PC-9 (cell line): Measurements from ENCODE around the gene OGFOD1. TPM values are rescaled to one million over a fixed set of nuclear protein-coding genes. Genes with fewer than 3 reads are reported as not detected.

ENCODE experiments used
- BruUV-seq: library from RNA; stranded (reverse); fragments of 400-500 nt; replicated peaks from 2 replicates; lab custom pipeline; 2021; lab: Mats Ljungman, UMichigan
- CTCF ChIA-PET: fragments of 300-600 bp; sonication (Branson Sonifier 250); formaldehyde crosslinking; loops from one replicate; lab custom pipeline; 2022; ENCODE audit warnings: antibody characterized with exemption; lab: Charles Lee
- POLR2A ChIA-PET: fragments of 300-600 bp; sonication (Branson Sonifier 250); formaldehyde crosslinking; loops from one replicate; lab custom pipeline; 2022; ENCODE audit warnings: antibody characterized with exemption; ENCODE audit not compliant: unreplicated experiment; lab: Charles Lee
- DNase-seq, 2 experiments: peaks; one replicate each; pipeline versions ENCODE4 v3.0.0 to v3.0.0-alpha.2; 2015 to 2022; ENCODE audit warnings: mixed read lengths in 1 of 2
- H2AFZ ChIP-seq: fragments of 200-600 bp; sonication (generic); 2 replicates; pipeline ENCODE4 v1.8.1; 2017; ENCODE audit warnings: antibody characterized with exemption
- H3F3A ChIP-seq: fragments of 200-600 bp; sonication (generic); 2 replicates; pipeline ENCODE4 v1.8.1; 2017; ENCODE audit warnings: antibody characterized with exemption, mild to moderate bottlenecking, low read depth; ENCODE audit not compliant: insufficient read depth
- H3K27ac ChIP-seq: fragments of 200-600 bp; sonication (generic); 2 replicates; pipeline ENCODE4 v1.6.1; 2016; ENCODE audit warnings: mixed run types
- H3K27me3 ChIP-seq: fragments of 200-600 bp; sonication (generic); 2 replicates; pipeline ENCODE4 v1.6.1; 2016; ENCODE audit warnings: low read depth, mixed run types; ENCODE audit not compliant: insufficient read depth
- H3K36me3 ChIP-seq: fragments of 200-600 bp; sonication (generic); 2 replicates; pipeline ENCODE4 v1.6.1; 2016; ENCODE audit warnings: low read depth, mixed run types
- H3K4me1 ChIP-seq: fragments of 200-600 bp; sonication (generic); replicated peaks from 2 replicates; pipeline ENCODE4 v1.6.1; 2016; ENCODE audit warnings: mixed run types; ENCODE audit not compliant: insufficient read depth
- H3K4me2 ChIP-seq: fragments of 200-600 bp; sonication (generic); 2 replicates; pipeline ENCODE4 v1.6.1; 2017; ENCODE audit warnings: mixed run types
- H3K4me3 ChIP-seq: fragments of 200-600 bp; sonication (generic); 2 replicates; pipeline ENCODE4 v1.6.1; 2016; ENCODE audit warnings: mixed run types
- H3K79me2 ChIP-seq: fragments of 200-600 bp; sonication (generic); 2 replicates; pipeline ENCODE4 v1.6.1; 2017; ENCODE audit warnings: low read depth, mixed run types
- H3K9me2 ChIP-seq: fragments of 200-600 bp; sonication (generic); 2 replicates; pipeline ENCODE4 v1.8.1; 2017; ENCODE audit warnings: mild to moderate bottlenecking; ENCODE audit not compliant: insufficient read depth
- H3K9me3 ChIP-seq: fragments of 200-600 bp; sonication (generic); 2 replicates; pipeline ENCODE4 v1.8.1; 2016; ENCODE audit warnings: low read depth; ENCODE audit not compliant: insufficient read depth
- H4K20me1 ChIP-seq: fragments of 200-600 bp; sonication (generic); 2 replicates; pipeline ENCODE4 v1.8.1; 2017; ENCODE audit not compliant: insufficient read depth
- CTCF ChIP-seq: fragments of 200-600 bp; sonication (generic); conservative IDR thresholded peaks from 2 replicates; pipeline ENCODE4 v1.6.1; 2017; ENCODE audit warnings: mixed run types, antibody characterized with exemption, mild to moderate bottlenecking, moderate library complexity
- EZH2 ChIP-seq: fragments of 200-600 bp; sonication (generic); IDR thresholded peaks from 2 replicates; pipeline ENCODE4 v1.8.0; 2017; ENCODE audit warnings: antibody characterized with exemption, low read depth
- intact Hi-C: fragments of 100-400 bp; cut with micrococcal nuclease; formaldehyde crosslinking; loops from one replicate; pipeline ENCODE4 v1.10.0; 2022; ENCODE audit not compliant: unreplicated experiment
- total RNA-seq: library from RNA; stranded (reverse); gene quantifications from 2 replicates; pipeline ENCODE4 v1.2.3, GENCODE V29; 2021

Gene OGFOD1
- total RNA-seq, 1 experiment from 2014 or later, result 30.0 TPM

GRCh38 chr16:56515665-56516064, 64.3 kb downstream of the OGFOD1 start:
- Histone ChIP-seq H3K4me1 (peaks cover 29% of the 10 kb centered on the region), H3K27ac (no peak overlapping the region), H3K27me3 (no peaks in the 10 kb centered on the region), H2AFZ (no peak overlapping the region), H3K9me3 (no peaks in the 10 kb centered on the region), H3K4me2 (no peak overlapping the region), H3K36me3 (peaks cover 22% of the 10 kb centered on the region), H3K79me2 (peaks cover 40% of the 10 kb centered on the region), H4K20me1 (peaks cover 4% of the 10 kb centered on the region; the same call in 1 of the 2 replicates), H3K9me2 (no peaks in the 10 kb centered on the region), H3F3A (peaks cover 15% of the 10 kb centered on the region), H3K4me3 (no peak overlapping the region)
- TF ChIP-seq CTCF (no peak), EZH2 (no peak)
- POLR2A ChIA-PET, result no interaction called here
- CTCF ChIA-PET, result interaction anchor here (1.2 kb wide), 1 partner anchor 186 kb away, joined by 7 read pairs; no protein-coding TSS in a partner anchor
- BruUV-seq, result no TSS peak
- DNase-seq, result no peak
- intact Hi-C loops, result loop anchor here (10.0 kb wide), 1 partner anchor 59 kb away; no protein-coding TSS in a partner anchor

DNA sequence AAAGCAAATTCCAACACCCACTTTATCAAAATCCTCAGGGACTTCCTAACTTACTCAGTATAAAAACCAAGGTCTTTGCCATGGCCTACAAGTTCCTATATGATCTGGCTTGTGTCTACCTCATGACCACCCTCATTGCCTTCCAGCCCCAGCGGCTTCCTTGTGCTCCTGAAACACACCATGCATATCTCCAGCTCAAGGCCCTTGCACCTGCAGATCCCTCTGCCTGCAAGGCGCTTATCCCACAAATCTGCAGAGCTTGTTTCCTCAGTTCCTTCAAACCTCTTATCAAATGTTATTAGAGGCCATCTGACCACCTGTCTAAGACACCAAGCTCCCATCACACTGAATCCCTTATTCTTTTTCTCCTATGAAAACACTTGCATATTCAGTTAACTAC, 65.9 kb downstream of the OGFOD1 start:
- Histone ChIP-seq H4K20me1 (peaks cover 4% of the 10 kb centered on the region; the same call in 1 of the 2 replicates), H3K27ac (no peak overlapping the region), H3K4me1 (peaks cover 30% of the 10 kb centered on the region), H3K9me3 (no peaks in the 10 kb centered on the region), H3F3A (peaks cover 15% of the 10 kb centered on the region), H3K36me3 (peaks cover 14% of the 10 kb centered on the region), H3K4me3 (no peak overlapping the region), H3K79me2 (peaks cover 40% of the 10 kb centered on the region), H3K27me3 (no peaks in the 10 kb centered on the region), H2AFZ (no peak overlapping the region), H3K9me2 (no peaks in the 10 kb centered on the region), H3K4me2 (no peak overlapping the region)
- ChIA-PET POLR2A (no interaction called here), CTCF (no interaction called here)
- BruUV-seq, result no TSS peak
- intact Hi-C loops, result loop anchor here (10.0 kb wide), 1 partner anchor 58 kb away; no protein-coding TSS in a partner anchor
- no peak for TF ChIP-seq CTCF
- DNase-seq, result no peak

DNA sequence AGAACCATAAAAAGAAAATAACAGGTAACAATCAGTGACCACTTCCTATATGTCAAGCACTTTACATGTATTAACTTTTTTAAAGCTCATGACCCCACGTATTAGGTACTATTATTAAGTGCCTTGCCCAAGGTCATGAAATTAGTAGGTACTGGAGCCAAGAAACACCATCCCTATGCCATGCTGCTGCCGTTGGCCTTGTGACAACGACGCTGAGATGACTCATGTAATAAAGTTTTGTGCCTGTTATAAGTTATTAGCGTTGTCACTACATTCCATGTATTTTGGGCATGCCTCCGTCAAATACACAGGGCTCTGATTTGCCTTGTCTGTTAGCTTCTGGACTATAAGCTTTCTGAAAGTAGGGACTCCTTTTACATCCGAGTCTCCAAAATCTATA, 67.1 kb downstream of the OGFOD1 start:
- CTCF ChIA-PET, result no interaction called here
- Histone ChIP-seq H4K20me1 (peaks cover 4% of the 10 kb centered on the region; the same call in 1 of the 2 replicates), H3K27ac (no peak overlapping the region), H3K9me2 (no peaks in the 10 kb centered on the region), H3K79me2 (peaks cover 32% of the 10 kb centered on the region), H3F3A (peaks cover 15% of the 10 kb centered on the region), H3K4me2 (peak overlapping the region; percentile 97), H2AFZ (no peak overlapping the region), H3K4me1 (peaks cover 30% of the 10 kb centered on the region), H3K4me3 (no peak overlapping the region), H3K9me3 (no peaks in the 10 kb centered on the region), H3K36me3 (peaks cover 3% of the 10 kb centered on the region; the same call in 1 of the 2 replicates), H3K27me3 (no peaks in the 10 kb centered on the region)
- intact Hi-C loops, result loop anchor here (10.0 kb wide), 1 partner anchor 56 kb away; no protein-coding TSS in a partner anchor
- BruUV-seq, result no TSS peak
- no peak for TF ChIP-seq CTCF
- TF ChIP-seq EZH2, result no peak
- POLR2A ChIA-PET, result interaction anchor here (0.7 to 0.8 kb wide), 2 partner anchors 139 to 332 kb away, joined by 5 to 7 read pairs; no protein-coding TSS in a partner anchor
- no peak for DNase-seq
